Heart left ventricle (tissue), 13 donors: ENCODE results near the gene NMRK1.

Experiments used
- CTCF ChIP-seq, 12 donors: fragments of 200-600 bp; sonication (generic) in 4 of 12; IDR thresholded peaks; one replicate each; pipeline versions ENCODE4 v1.5.0 to v1.8.0; 2018 to 2022; ENCODE audit warnings: antibody characterized with exemption in 12 of 12, mild to moderate bottlenecking in 5 of 12
- POLR2A ChIP-seq, 2 donors: fragments of 450-650 bp; IDR thresholded peaks; one replicate each; pipeline ENCODE4 v1.6.1; 2017; ENCODE audit warnings: antibody characterized with exemption in 2 of 2, mild to moderate bottlenecking in 2 of 2, moderate library complexity in 2 of 2
- donor health status: ischemic (EF 13 %, LVEDD 7.1; RV severe dilation, severe dysfunction).
- donor health status: DM: no; HTN: yes; CAD: no.
- donor health status: DM: no; HTN: no; CAD: no.
- donor health status: ischemic (EF 25% LVEDD 6.9; RV normal size, moderate dysfunction).
- donor health status: ischemic (EF 25% LVEDD 5.7; RV mildly dilated, moderate dysfunction).
- donor health status: ischemic (EF 35%, LVEDD 5.7; RV mildly dilated, moderate dysfunction).
- donor health status: nonischemic (EF 11% LVEDD 7.7; RV severe dilation, severe dysfunction).
- donor health status: DM: yes; HTN: yes; CAD: no.
- donor health status: PGD.
- donor health status: ischemic (EF 29% LVEDD 5.4; RV normal size, mild dysfunction).
- donor health status: nonischemic (EF 23%, LVEDD 6.1; RV moderate dilation, normal function).

GRCh38 chr9:75069171-75069570, 18.8 kb downstream of the NMRK1 start:
- TF ChIP-seq CTCF (IDR thresholded peaks at IDR 0.05) (no peak), POLR2A (IDR thresholded peaks at IDR 0.05) (no peak)
